ENCODE measurements around the gene ADCY3.

- TF ChIP-seq CTCF (IDR thresholded peaks at IDR 0.05) (no peak), POLR2A (IDR thresholded peaks at IDR 0.05) (no peak)
Observed at GRCh38 chr2:24907116-24907515, 12.9 kb downstream of the ADCY3 start.
